SK-N-MC (cell line): Measurements from ENCODE around the gene HRG.

Experiments
- DNase-seq: peaks from one replicate; pipeline ENCODE4 v3.0.0-alpha.2; 2011; ENCODE audit warnings: low read depth, low spot score
- H3K27ac ChIP-seq: fragments of 200-600 bp; sonication (generic); 2 replicates; pipeline ENCODE4 v1.5.1; 2016; ENCODE audit warnings: mixed run types
- H3K36me3 ChIP-seq: fragments of 200-600 bp; sonication (generic); 2 replicates; pipeline ENCODE4 v1.6.1; 2017; ENCODE audit warnings: antibody characterized with exemption, low read length, mixed read lengths; ENCODE audit not compliant: insufficient read depth
- H3K4me3 ChIP-seq: fragments of 200-600 bp; sonication (generic); 2 replicates; pipeline ENCODE4 v1.5.1; 2016
- H3K9ac ChIP-seq: fragments of 200-600 bp; sonication (generic); 2 replicates; pipeline ENCODE4 v1.8.0; 2017; ENCODE audit warnings: mixed run types, mixed read lengths; ENCODE audit not compliant: insufficient read length
- H3K9me3 ChIP-seq: fragments of 200-600 bp; sonication (generic); 2 replicates; pipeline ENCODE4 v1.6.1; 2017; ENCODE audit warnings: low read depth, mild to moderate bottlenecking, antibody characterized with exemption, low read length, moderate library complexity, mixed read lengths
- EZH2 ChIP-seq: fragments of 200-600 bp; sonication (generic); IDR thresholded peaks from one replicate; pipeline ENCODE4 v1.6.1; 2017; ENCODE audit warnings: antibody characterized with exemption
- FOXP2 ChIP-seq: optimal IDR thresholded peaks from 2 replicates; pipeline ENCODE3; 2011; ENCODE audit warnings: mild to moderate bottlenecking, moderate library complexity; ENCODE audit not compliant: insufficient read depth; ENCODE audit errors: extremely low read length, control extremely low read depth
- POLR2AphosphoS5 ChIP-seq: IDR thresholded peaks from 2 replicates; pipeline ENCODE4 v1.6.1; 2012; ENCODE audit warnings: mild to moderate bottlenecking, low read depth, low read length, borderline replicate concordance

The HRG gene

GRCh38 chr3:186653984-186654383 is 11.8 kb upstream of the HRG start:
- Histone ChIP-seq H3K4me3 (no peak overlapping the region), H3K36me3 (no peaks in the 10 kb centered on the region), H3K9me3 (no peaks in the 10 kb centered on the region), H3K9ac (no peak overlapping the region), H3K27ac (no peak overlapping the region)
- no peak for DNase-seq
- TF ChIP-seq FOXP2 (no peak), POLR2AphosphoS5 (no peak), EZH2 (no peak)

- Histone ChIP-seq H3K4me3 (no peak overlapping the region), H3K9me3 (no peaks in the 10 kb centered on the region), H3K9ac (no peak overlapping the region), H3K27ac (no peak overlapping the region), H3K36me3 (no peaks in the 10 kb centered on the region)
- DNase-seq = no peak
- no peak for TF ChIP-seq POLR2AphosphoS5
- no peak for TF ChIP-seq FOXP2
- TF ChIP-seq EZH2 = no peak
Measured at GRCh38 chr3:186663361-186664118, 2.3 kb upstream of the HRG start.

- no peak overlapping the region for H3K4me3 ChIP-seq
- no peak for DNase-seq
- H3K9me3 ChIP-seq = no peaks in the 10 kb centered on the region
- no peak overlapping the region for H3K27ac ChIP-seq
- no peak overlapping the region for H3K9ac ChIP-seq
- TF ChIP-seq EZH2 (no peak), FOXP2 (no peak), POLR2AphosphoS5 (no peak)
- H3K36me3 ChIP-seq = no peaks in the 10 kb centered on the region
Measured at GRCh38 chr3:186664119-186664495, 1.7 kb upstream of the HRG start.

GRCh38 chr3:186664506-186664905 is 1.3 kb upstream of the HRG start:
- Histone ChIP-seq H3K4me3 (no peak overlapping the region), H3K9me3 (no peaks in the 10 kb centered on the region), H3K36me3 (no peaks in the 10 kb centered on the region), H3K9ac (no peak overlapping the region), H3K27ac (no peak overlapping the region)
- no peak for TF ChIP-seq FOXP2
- TF ChIP-seq POLR2AphosphoS5 = no peak
- no peak for TF ChIP-seq EZH2
- no peak for DNase-seq

GRCh38 chr3:186668426-186668825 is 2.6 kb downstream of the HRG start:
- TF ChIP-seq POLR2AphosphoS5 (no peak), EZH2 (no peak), FOXP2 (no peak)
- H3K27ac ChIP-seq = no peak overlapping the region
- H3K4me3 ChIP-seq = no peak overlapping the region
- H3K9ac ChIP-seq = no peak overlapping the region
- no peak for DNase-seq
- H3K36me3 ChIP-seq = no peaks in the 10 kb centered on the region
- no peaks in the 10 kb centered on the region for H3K9me3 ChIP-seq

GRCh38 chr3:186669378-186670084 is 3.7 kb downstream of the HRG start:
- Histone ChIP-seq H3K9ac (no peak overlapping the region), H3K36me3 (no peaks in the 10 kb centered on the region), H3K4me3 (no peak overlapping the region), H3K9me3 (no peaks in the 10 kb centered on the region), H3K27ac (no peak overlapping the region)
- TF ChIP-seq FOXP2 = no peak
- TF ChIP-seq POLR2AphosphoS5 = no peak
- TF ChIP-seq EZH2 = no peak
- no peak for DNase-seq

- TF ChIP-seq POLR2AphosphoS5 (no peak), FOXP2 (no peak), EZH2 (no peak)
- no peak overlapping the region for H3K4me3 ChIP-seq
- H3K9ac ChIP-seq = no peak overlapping the region
- H3K36me3 ChIP-seq = no peaks in the 10 kb centered on the region
- no peak overlapping the region for H3K27ac ChIP-seq
- no peaks in the 10 kb centered on the region for H3K9me3 ChIP-seq
- no peak for DNase-seq
Measured at GRCh38 chr3:186670155-186670554, 4.3 kb downstream of the HRG start.

- Histone ChIP-seq H3K36me3 (no peaks in the 10 kb centered on the region), H3K4me3 (no peak overlapping the region), H3K27ac (no peak overlapping the region), H3K9me3 (no peaks in the 10 kb centered on the region), H3K9ac (no peak overlapping the region)
- no peak for DNase-seq
- TF ChIP-seq POLR2AphosphoS5 (no peak), EZH2 (no peak), FOXP2 (no peak)
Measured at GRCh38 chr3:186671051-186671450, 5.2 kb downstream of the HRG start.
